Astrocyte of the cerebellum (primary cell): ENCODE data around the gene ACAA1.
"Not testable (repeated sequence)": the region's sequence is repeated elsewhere in the genome, so short reads cannot be mapped to it uniquely, and the experiment has no call there.

Experiments used
- DNase-seq: peaks from one replicate; pipeline ENCODE4 v3.0.0-alpha.2; 2011; ENCODE audit warnings: low read depth
- H3K4me3 ChIP-seq: 2 replicates; pipeline ENCODE4 v1.5.1; 2011; ENCODE audit warnings: mild to moderate bottlenecking, low read depth, low read length, moderate library complexity
- in situ Hi-C: cut with HindIII; loops from 2 replicates; pipeline ENCODE4 v1.10.0; 2017; ENCODE audit warnings: low sequenced_read_pairs
- TF ChIP-seq, protein P1 (sequence below): IDR thresholded peaks from 2 replicates; pipeline ENCODE4 v1.5.1; 2012; ENCODE audit warnings: low read length, low read depth, moderate library complexity, mild to moderate bottlenecking; ENCODE audit errors: missing control alignments

The ACAA1 gene

DNA sequence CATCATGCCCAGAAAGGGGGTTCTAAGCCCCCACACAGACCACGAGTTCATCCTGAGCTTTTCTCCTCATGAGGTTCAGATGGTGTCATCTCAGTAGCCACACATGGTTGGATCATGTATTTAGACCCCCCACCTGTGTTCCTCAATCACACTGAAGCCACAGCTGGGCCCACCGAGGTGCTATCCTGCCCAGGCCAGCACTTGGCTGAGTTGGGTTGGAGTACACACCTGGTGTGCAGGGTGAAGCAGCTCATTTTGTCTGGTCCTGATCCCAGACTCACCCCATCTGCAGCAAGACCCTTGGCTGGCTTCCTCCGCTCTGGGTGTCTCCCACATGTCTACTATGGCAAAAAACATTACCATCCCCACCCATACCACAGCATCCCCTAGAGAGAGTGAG lies 41.9 kb downstream of the ACAA1 start:
- TF ChIP-seq, protein P1, sequence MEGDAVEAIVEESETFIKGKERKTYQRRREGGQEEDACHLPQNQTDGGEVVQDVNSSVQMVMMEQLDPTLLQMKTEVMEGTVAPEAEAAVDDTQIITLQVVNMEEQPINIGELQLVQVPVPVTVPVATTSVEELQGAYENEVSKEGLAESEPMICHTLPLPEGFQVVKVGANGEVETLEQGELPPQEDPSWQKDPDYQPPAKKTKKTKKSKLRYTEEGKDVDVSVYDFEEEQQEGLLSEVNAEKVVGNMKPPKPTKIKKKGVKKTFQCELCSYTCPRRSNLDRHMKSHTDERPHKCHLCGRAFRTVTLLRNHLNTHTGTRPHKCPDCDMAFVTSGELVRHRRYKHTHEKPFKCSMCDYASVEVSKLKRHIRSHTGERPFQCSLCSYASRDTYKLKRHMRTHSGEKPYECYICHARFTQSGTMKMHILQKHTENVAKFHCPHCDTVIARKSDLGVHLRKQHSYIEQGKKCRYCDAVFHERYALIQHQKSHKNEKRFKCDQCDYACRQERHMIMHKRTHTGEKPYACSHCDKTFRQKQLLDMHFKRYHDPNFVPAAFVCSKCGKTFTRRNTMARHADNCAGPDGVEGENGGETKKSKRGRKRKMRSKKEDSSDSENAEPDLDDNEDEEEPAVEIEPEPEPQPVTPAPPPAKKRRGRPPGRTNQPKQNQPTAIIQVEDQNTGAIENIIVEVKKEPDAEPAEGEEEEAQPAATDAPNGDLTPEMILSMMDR = no peak
- no peak for DNase-seq
- H3K4me3 ChIP-seq = no peak overlapping the region
- in situ Hi-C loops = no loop called here

DNA sequence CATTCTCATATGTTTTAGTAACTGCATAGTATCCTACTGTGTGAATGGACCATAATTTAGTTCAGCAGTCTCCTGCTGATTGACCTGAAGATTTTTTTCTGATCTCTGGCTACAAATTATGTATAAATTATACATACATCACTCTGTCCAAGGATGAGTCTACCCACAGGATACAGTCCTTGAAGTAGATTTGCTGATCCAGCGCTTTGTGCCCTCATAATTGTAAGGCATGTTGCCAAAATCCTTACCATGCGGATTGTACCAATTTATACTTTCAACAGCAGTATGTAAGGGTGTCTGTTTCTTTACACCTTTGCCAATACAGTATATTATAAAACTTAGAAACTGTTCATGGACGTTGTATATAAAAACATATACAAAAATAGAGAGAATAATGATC lies 46.5 kb downstream of the ACAA1 start:
- no peak for DNase-seq
- TF ChIP-seq, protein P1 = no peak
- H3K4me3 ChIP-seq = no peak overlapping the region
- in situ Hi-C loops = no loop called here

DNA sequence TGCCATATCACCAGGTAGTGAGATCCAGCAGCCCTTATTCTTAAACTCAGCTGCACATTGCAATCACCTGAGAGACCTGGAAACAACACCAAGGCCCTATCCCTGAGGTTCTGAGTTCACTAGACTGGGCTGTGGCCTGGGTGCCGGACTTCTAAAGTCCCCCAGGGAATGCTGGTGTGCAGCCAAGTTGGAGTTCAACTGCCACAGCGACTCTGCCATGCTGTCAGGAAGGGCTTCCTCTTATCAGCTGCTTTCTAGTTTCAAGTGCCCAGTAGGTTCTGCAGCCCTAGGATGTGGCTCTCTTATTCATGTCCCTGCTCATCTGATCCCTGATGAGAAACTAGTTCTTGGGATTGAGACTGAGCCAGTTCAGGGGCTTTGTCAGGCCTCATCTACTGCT lies 47.8 kb downstream of the ACAA1 start:
- no peak overlapping the region for H3K4me3 ChIP-seq
- in situ Hi-C loops = loop anchor here (5.0 kb wide), 1 partner anchor 38 kb away; no protein-coding TSS in a partner anchor
- TF ChIP-seq, protein P1 = no peak

DNA sequence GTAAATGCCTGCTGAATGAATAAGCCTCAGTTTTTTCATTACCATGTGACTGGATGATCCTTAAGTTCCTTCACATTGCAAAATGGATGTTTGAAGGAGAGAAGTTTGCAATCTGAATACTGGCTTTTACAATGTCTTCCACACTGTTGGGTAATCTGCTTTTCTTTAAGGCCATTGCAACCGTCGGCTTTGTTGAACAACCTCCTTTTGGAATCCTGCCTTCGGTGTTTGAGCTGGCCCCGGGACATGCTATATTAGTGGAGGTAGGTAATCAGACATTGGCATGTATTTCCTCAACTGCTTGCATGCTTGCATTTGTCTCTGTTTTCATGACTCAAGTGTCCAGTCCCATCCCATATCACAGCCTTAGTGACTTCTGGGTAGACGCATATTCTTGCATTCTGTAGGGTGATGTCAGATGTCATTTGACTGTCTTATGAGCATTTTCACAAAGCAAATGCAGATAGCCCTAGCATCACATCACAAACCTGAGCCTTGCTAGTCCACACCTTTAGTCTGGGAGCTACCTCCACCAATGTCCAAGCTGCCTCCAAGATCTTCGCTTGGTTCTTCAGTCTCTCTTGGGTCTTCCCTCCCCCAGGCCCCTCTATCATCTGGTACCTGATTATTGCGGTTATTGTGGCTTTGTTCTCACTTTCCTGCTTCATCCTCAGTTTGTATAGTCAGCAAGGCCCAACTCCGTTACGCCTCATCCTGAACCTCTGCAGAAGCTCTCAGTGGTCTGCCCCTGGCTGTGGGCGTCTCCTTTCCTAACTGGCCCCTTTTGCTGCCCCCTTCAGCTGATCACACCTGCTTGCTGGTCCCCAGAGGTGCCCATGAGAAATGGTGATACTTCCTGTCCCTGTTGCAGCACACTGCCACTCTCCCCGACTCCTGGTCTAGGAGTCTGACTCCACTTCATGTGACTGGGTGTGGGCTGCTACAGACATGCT lies 48.5 kb downstream of the ACAA1 start:
- in situ Hi-C loops = loop anchor here (5.0 kb wide), 1 partner anchor 39 kb away; no protein-coding TSS in a partner anchor
- TF ChIP-seq, protein P1 = no peak
- H3K4me3 ChIP-seq = no peak overlapping the region
- no peak for DNase-seq

More for the DNA sequence above, 47.8 kb downstream of the ACAA1 start:
- DNase-seq = no peak

DNA sequence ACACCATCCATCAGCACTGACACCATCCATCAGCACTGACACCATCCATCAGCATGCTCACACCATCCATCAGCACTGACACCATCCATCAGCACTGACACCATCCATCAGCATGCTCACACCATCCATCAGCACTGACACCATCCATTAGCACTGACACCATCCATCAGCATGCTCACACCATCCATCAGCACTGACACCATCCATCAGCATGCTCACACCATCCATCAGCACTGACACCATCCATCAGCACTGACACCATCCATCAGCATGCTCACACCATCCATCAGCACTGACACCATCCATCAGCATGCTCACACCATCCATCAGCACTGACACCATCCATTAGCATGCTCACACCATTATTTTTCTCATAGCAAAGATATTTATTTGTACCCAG lies 49.6 kb downstream of the ACAA1 start:
- in situ Hi-C loops = loop anchor here (5.0 kb wide), 1 partner anchor 40 kb away; no protein-coding TSS in a partner anchor
- DNase-seq, H3K4me3 ChIP-seq: not testable (repeated sequence)

DNA sequence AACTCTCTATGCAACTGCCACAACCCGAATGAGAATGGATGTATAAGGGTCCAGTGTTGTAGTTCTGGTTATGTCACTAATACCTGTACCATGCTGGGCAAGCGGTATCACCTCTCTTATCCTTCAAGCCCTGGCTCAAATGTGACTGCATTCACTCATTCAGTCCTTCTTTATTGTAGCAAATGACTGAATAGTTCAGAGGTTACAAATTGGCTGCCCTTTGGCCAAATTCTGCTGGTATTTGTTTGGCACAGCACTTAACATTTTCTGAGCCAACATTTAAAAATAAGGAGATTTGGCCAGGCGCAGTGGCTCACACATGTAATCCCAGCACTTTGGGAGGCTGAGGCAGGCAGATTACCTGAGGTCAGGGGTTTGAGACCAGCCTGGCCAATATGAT lies 50.4 kb downstream of the ACAA1 start:
- DNase-seq = no peak
- in situ Hi-C loops = loop anchor here (5.0 kb wide), 1 partner anchor 41 kb away; no protein-coding TSS in a partner anchor
- TF ChIP-seq, protein P1 = no peak
- H3K4me3 ChIP-seq = no peak overlapping the region

DNA sequence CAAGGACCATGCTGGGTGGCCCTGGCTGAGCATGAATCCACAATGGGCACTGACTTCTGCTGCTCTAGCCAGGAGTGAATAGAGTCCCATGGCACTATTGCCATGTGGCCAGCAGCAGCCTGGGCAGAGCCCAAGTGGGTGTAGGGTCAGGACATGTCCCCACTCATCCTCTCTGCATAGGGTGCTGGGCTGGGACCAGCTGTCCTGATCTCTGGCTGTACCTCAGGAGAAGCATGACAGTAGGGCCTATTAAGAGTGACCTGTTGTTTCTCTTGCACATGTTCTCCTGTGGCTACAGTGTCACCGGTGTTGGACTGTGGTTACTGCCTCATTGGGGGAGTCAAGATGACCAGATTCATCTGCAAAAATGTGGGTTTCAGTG lies 51.0 kb downstream of the ACAA1 start:
- no peak for DNase-seq
- in situ Hi-C loops = loop anchor here (5.0 kb wide), 1 partner anchor 41 kb away; no protein-coding TSS in a partner anchor
- TF ChIP-seq, protein P1 = no peak
- no peak overlapping the region for H3K4me3 ChIP-seq
